Astrocyte (in vitro differentiated cells and primary cell): ENCODE data around the gene POU3F3.

Source experiments
- EZH2 ChIP-seq: IDR thresholded peaks from 2 replicates; pipeline ENCODE4 v1.6.1; 2012; ENCODE audit warnings: mild to moderate bottlenecking, low read length, inconsistent platforms; ENCODE audit not compliant: insufficient read depth
- TF ChIP-seq, protein P1 (sequence below): IDR thresholded peaks from 2 replicates; pipeline ENCODE4 v1.5.1; 2011; ENCODE audit warnings: low read depth, mild to moderate bottlenecking, inconsistent platforms, low read length, moderate library complexity; ENCODE audit not compliant: insufficient read depth

- TF ChIP-seq, protein P1, sequence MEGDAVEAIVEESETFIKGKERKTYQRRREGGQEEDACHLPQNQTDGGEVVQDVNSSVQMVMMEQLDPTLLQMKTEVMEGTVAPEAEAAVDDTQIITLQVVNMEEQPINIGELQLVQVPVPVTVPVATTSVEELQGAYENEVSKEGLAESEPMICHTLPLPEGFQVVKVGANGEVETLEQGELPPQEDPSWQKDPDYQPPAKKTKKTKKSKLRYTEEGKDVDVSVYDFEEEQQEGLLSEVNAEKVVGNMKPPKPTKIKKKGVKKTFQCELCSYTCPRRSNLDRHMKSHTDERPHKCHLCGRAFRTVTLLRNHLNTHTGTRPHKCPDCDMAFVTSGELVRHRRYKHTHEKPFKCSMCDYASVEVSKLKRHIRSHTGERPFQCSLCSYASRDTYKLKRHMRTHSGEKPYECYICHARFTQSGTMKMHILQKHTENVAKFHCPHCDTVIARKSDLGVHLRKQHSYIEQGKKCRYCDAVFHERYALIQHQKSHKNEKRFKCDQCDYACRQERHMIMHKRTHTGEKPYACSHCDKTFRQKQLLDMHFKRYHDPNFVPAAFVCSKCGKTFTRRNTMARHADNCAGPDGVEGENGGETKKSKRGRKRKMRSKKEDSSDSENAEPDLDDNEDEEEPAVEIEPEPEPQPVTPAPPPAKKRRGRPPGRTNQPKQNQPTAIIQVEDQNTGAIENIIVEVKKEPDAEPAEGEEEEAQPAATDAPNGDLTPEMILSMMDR, result no peak
- no peak for TF ChIP-seq EZH2
Measured at GRCh38 chr2:104836841-104837240, 17.1 kb upstream of the POU3F3 start.
